ENCODE measurements around the gene TRIM22.

TRIM22 gene

DNA sequence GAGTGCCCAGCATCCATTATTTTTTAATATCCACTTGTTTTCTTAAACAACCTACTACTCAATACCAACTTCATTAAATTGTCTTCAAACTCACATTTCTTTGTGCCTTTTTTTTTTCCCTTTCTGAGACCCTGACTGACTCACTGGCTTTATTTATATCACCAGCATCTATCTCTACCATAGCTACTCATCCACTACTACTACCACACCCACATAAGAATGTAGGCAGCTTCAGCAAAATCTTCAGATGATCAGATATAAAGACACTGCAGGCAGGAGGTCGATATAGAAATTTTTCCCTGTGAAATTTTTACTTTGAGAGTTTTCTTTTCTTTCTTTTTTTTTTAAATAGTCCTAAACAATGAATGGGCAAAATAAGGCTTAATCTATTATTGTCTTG is 48.8 kb downstream of the TRIM22 start:
- Histone ChIP-seq H2AFZ (ENCODE audit: low read length, unreplicated experiment) (no peak overlapping the region), H3K36me3 (ENCODE audit: insufficient read depth, low read length) (no peaks in the 10 kb centered on the region), H3K79me2 (ENCODE audit: control insufficient read depth, insufficient read depth, low read length, unreplicated experiment) (no peaks in the 10 kb centered on the region), H3K4me3 (ENCODE audit: low read depth, low read length) (no peak overlapping the region), H3K27ac (ENCODE audit: low read depth, low read length) (peak overlapping the region; percentile 66), H3K27me3 (ENCODE audit: insufficient read depth, low read length) (peaks cover 20% of the 10 kb centered on the region), H3K4me1 (ENCODE audit: control insufficient read depth, insufficient read depth, low read length, unreplicated experiment) (peaks cover 28% of the 10 kb centered on the region)

DNA sequence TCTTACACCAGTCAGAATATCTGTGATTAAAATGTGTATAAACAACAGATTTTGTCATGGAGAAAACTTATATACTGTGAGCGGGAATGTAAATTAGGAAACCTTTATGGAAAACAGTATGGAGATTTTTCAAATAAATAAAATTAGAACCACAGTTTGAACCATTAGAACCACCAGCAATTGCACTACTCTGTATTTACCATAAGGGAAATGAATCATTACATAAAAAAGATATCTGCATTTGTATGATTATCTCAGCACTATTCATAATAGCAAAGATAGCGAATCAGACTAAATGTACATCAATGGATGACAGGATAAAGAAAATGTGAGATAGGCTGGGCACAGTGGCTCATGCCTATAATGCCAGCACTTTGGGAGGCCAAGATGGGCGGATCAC is 57.0 kb downstream of the TRIM22 start:
- no peak overlapping the region for H3K4me3 ChIP-seq (ENCODE audit: low read depth, low read length)
- peaks cover 18% of the 10 kb centered on the region for H3K27me3 ChIP-seq (ENCODE audit: insufficient read depth, low read length)
- H3K4me1 ChIP-seq (ENCODE audit: control insufficient read depth, insufficient read depth, low read length, unreplicated experiment), result no peaks in the 10 kb centered on the region
- H2AFZ ChIP-seq (ENCODE audit: low read length, unreplicated experiment), result no peak overlapping the region
- no peak overlapping the region for H3K27ac ChIP-seq (ENCODE audit: low read depth, low read length)
- no peaks in the 10 kb centered on the region for H3K79me2 ChIP-seq (ENCODE audit: control insufficient read depth, insufficient read depth, low read length, unreplicated experiment)
- H3K36me3 ChIP-seq (ENCODE audit: insufficient read depth, low read length), result no peaks in the 10 kb centered on the region

DNA sequence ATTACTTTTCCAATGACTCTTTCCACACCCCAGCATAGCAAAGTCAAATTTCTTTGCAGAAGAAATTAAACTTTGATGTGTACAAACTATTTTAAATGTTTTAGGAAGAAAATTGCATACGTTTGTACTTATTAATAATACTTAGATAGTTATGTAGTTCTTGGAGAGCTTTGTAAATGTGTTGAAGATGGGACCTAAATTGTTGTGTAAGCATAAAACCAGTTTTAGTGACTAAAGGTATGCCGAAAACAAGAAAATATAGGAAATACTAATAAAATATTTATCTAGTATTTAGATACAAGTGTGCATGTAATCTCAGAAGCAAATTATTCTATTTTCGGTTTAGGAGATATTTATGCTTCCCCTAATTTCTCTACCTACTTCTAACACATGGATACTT is 60.2 kb downstream of the TRIM22 start:
- H3K27me3 ChIP-seq (ENCODE audit: insufficient read depth, low read length), result no peaks in the 10 kb centered on the region
- H3K27ac ChIP-seq (ENCODE audit: low read depth, low read length), result no peak overlapping the region
- H3K4me1 ChIP-seq (ENCODE audit: control insufficient read depth, insufficient read depth, low read length, unreplicated experiment), result no peaks in the 10 kb centered on the region
- H3K4me3 ChIP-seq (ENCODE audit: low read depth, low read length), result no peak overlapping the region
- H2AFZ ChIP-seq (ENCODE audit: low read length, unreplicated experiment), result no peak overlapping the region
- H3K36me3 ChIP-seq (ENCODE audit: insufficient read depth, low read length), result no peaks in the 10 kb centered on the region
- no peaks in the 10 kb centered on the region for H3K79me2 ChIP-seq (ENCODE audit: control insufficient read depth, insufficient read depth, low read length, unreplicated experiment)

DNA sequence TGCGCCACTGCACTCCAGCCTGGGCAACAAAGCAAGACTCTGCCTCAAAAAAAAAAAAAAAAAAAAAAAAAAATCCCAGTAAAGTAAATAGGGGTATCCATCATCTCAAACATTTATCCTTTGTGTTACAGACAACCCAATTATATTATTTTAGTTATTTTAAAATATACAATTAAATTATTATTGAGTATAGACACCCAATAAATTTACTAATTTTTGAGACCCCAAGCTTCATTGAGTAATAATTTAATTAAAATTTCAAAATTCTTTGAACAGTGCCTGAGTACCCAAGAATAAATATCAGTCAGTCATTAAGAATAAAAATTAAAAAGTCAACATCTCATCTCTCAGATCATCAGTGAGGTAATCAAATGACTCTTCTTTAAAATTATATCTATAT is 64.4 kb downstream of the TRIM22 start, which contains the start of gene OR52N4:
OR52N4 (plus strand) TSS at position 301 of the 400 bp plus-strand sequence. CDS start 498 bp downstream, outside the sequence.
- no peak within 1 kb of the TSS for H2AFZ ChIP-seq (ENCODE audit: low read length, unreplicated experiment)
- no peak within 1 kb of the TSS for H3K4me3 ChIP-seq (ENCODE audit: low read depth, low read length)
- no peaks in the 10 kb centered on the region for H3K27me3 ChIP-seq (ENCODE audit: insufficient read depth, low read length)
- no peak within 1 kb of the TSS for H3K27ac ChIP-seq (ENCODE audit: low read depth, low read length)
- no peaks in the 10 kb centered on the region for H3K4me1 ChIP-seq (ENCODE audit: control insufficient read depth, insufficient read depth, low read length, unreplicated experiment)
- no peaks in the 10 kb centered on the region for H3K79me2 ChIP-seq (ENCODE audit: control insufficient read depth, insufficient read depth, low read length, unreplicated experiment)
- H3K36me3 ChIP-seq (ENCODE audit: insufficient read depth, low read length), result no peaks in the 10 kb centered on the region

Data from ACC112 (cell line).